ENCODE measurements around the gene KRTAP2-2. TPM values are rescaled to one million over a fixed set of nuclear protein-coding genes. Genes with fewer than 3 reads are reported as not detected.
"Not testable (repeated sequence)": the region's sequence is repeated elsewhere in the genome, so short reads cannot be mapped to it uniquely, and the experiment has no call there.

The KRTAP2-2 gene
- total RNA-seq, 1 donor from 2014 or later, result not detected

DNA sequence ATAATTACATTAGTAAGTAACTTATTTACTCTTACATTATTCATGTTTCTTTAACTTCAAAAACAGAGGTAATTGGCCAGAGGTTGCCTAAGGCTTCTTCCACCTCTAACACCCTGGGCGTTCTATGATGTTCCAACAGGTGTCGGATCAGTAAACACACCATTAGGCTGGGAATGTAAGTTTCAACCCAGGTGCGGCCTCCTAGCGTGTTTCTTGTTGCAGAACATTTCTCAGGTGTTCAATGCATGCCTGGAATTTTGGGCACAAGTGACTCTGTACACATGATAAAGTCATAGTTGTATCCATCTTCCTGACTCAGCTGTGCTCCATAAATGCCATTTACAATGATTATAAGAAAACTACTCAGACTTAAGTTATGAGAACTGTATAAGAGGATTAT is 1.0 kb downstream of the KRTAP2-2 start:
- Histone ChIP-seq H3K4me3 (ENCODE audit: low read depth, low read length) (no peak overlapping the region), H3K27me3 (ENCODE audit: control insufficient read depth, insufficient read depth, low read length) (no peaks in the 10 kb centered on the region), H3K36me3 (ENCODE audit: control insufficient read depth, insufficient read depth, low read length) (no peaks in the 10 kb centered on the region)
- no peak for TF ChIP-seq CTCF (IDR thresholded peaks at IDR 0.05; ENCODE audit: insufficient read depth, low read length, poor library complexity, severe bottlenecking)
- DNase-seq (ENCODE audit: low read depth), result no peak

GRCh38 chr17:41052566-41052965 is 2.5 kb downstream of the KRTAP2-2 start:
- TF ChIP-seq CTCF (IDR thresholded peaks at IDR 0.05; ENCODE audit: insufficient read depth, low read length, poor library complexity, severe bottlenecking), result no peak
- no peaks in the 10 kb centered on the region for H3K27me3 ChIP-seq (ENCODE audit: control insufficient read depth, insufficient read depth, low read length)
- no peaks in the 10 kb centered on the region for H3K36me3 ChIP-seq (ENCODE audit: control insufficient read depth, insufficient read depth, low read length)
- H3K4me3 ChIP-seq (ENCODE audit: low read depth, low read length), result no peak overlapping the region
- no peak for DNase-seq (ENCODE audit: low read depth)

- Histone ChIP-seq H3K27me3 (ENCODE audit: control insufficient read depth, insufficient read depth, low read length) (no peaks in the 10 kb centered on the region), H3K4me3 (ENCODE audit: low read depth, low read length) (no peak overlapping the region), H3K36me3 (ENCODE audit: control insufficient read depth, insufficient read depth, low read length) (no peaks in the 10 kb centered on the region)
- no peak for DNase-seq (ENCODE audit: low read depth)
- TF ChIP-seq CTCF (IDR thresholded peaks at IDR 0.05; ENCODE audit: insufficient read depth, low read length, poor library complexity, severe bottlenecking), result no peak
These were observed 5.9 kb downstream of the KRTAP2-2 start for GRCh38 chr17:41049110-41049509.

GRCh38 chr17:41048441-41048840 is 6.6 kb downstream of the KRTAP2-2 start:
- DNase-seq (ENCODE audit: low read depth), result no peak
- no peak for TF ChIP-seq CTCF (IDR thresholded peaks at IDR 0.05; ENCODE audit: insufficient read depth, low read length, poor library complexity, severe bottlenecking)
- no peaks in the 10 kb centered on the region for H3K36me3 ChIP-seq (ENCODE audit: control insufficient read depth, insufficient read depth, low read length)
- no peaks in the 10 kb centered on the region for H3K27me3 ChIP-seq (ENCODE audit: control insufficient read depth, insufficient read depth, low read length)
- no peak overlapping the region for H3K4me3 ChIP-seq (ENCODE audit: low read depth, low read length)

- not testable (repeated sequence) for DNase-seq (ENCODE audit: low read depth); H3K27me3 ChIP-seq (ENCODE audit: control insufficient read depth, insufficient read depth, low read length); H3K36me3 ChIP-seq (ENCODE audit: control insufficient read depth, insufficient read depth, low read length); H3K4me3 ChIP-seq (ENCODE audit: low read depth, low read length)
These were observed 8.1 kb downstream of the KRTAP2-2 start, which contains the start of gene KRTAP2-1 for GRCh38 chr17:41046735-41047465. TSS of gene KRTAP2-1 (minus strand) at chr17:41047316. CDS start at chr17:41047267, 49 bp downstream.

DNA sequence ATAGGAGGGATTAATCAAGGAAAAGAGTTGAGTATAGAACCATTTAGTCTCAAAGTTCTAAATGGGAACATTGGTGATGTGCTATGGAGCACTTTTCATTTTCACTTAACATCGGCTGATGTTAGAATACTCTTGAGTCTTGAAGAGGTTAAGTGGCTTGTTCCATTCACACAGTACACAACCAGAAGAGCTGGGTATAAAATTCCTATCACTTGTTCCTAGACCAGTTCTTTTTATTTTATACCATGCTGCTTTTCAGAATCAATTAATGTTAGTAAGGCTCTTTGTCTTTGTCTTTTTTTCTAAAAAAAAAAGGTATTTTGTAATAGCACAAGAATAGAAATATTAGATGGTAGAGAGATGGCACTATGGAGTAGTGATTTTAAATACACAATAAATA is 12.1 kb downstream of the KRTAP2-2 start:
- no peak for DNase-seq (ENCODE audit: low read depth)
- no peak overlapping the region for H3K4me3 ChIP-seq (ENCODE audit: low read depth, low read length)
- no peak for TF ChIP-seq CTCF (IDR thresholded peaks at IDR 0.05; ENCODE audit: insufficient read depth, low read length, poor library complexity, severe bottlenecking)
- H3K36me3 ChIP-seq (ENCODE audit: control insufficient read depth, insufficient read depth, low read length), result no peaks in the 10 kb centered on the region
- H3K27me3 ChIP-seq (ENCODE audit: control insufficient read depth, insufficient read depth, low read length), result no peaks in the 10 kb centered on the region

DNA sequence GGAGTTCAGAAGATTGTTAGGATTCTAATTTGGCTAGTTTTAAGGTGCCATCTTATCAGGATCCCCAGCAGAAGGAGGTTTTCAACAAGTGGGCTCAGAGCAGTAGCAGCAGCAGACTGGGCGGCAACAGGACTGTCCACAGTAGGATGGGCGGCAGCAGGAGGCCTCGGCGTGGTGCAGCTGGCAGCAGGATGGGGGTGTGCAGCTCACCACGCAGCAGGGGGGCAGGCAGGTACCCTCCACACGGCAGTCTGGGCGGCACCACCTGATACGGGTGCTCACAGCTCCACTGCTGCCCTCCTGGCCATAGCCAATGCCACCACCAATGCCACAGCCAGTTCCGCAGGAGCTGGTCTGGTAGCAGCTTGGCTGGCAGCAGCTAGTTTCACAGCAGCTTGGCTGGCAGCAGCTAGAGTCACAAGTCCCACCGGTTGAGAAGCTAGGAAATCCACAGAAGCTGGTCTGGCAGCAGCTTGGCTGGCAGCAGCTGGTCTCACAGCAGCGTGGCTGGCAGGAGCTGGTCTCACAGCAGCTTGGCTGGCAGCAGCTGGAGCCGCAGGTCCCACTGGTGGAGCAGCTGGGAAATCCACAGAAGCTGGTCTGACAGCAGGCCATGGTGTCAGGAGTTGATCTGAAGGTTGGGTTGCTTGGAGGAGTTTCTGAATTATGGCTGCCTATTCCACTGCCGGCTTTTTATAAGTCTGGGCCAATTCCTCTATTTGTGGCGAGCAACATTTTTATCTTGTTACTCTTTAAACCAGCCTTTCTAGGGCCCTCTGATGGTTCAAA is 14.1 kb downstream of the KRTAP2-2 start, which contains the start of gene KRTAP1-1:
KRTAP1-1 (minus strand) TSS at position 668 of the 789 bp plus-strand sequence; CDS start at position 615, 53 bp downstream.
- not testable (repeated sequence) for DNase-seq (ENCODE audit: low read depth); H3K27me3 ChIP-seq (ENCODE audit: control insufficient read depth, insufficient read depth, low read length); H3K4me3 ChIP-seq (ENCODE audit: low read depth, low read length); H3K36me3 ChIP-seq (ENCODE audit: control insufficient read depth, insufficient read depth, low read length)
